ENCODE results near the gene S100B.
A peak's percentile ranks its signal among the peaks of the same experiment; 100 is the strongest.
"Not testable (repeated sequence)": the region's sequence is repeated elsewhere in the genome, so short reads cannot be mapped to it uniquely, and the experiment has no call there.

Gene S100B

DNA sequence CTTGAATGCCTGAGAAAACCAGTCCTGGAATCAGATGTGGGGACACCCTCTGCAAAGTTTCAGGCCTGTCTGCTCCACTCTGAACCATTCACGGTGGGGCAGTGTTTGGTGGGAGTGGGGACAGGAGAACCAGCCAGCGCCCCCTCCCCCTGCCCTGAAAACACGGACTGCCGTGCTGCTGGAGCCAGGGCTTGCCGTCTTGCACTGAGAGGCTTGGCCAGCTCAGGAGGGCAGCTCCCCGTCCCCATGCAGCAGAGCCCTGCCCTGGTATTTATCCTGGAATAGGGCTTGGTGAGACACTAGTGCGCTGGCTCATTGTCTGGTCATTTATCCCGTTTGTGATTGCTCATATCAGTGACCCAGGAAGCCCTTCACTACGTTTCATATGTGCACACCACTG lies 3.9 kb downstream of the S100B start:
- no peak for DNase-seq (ENCODE audit: low read depth in 2 of 2)

DNA sequence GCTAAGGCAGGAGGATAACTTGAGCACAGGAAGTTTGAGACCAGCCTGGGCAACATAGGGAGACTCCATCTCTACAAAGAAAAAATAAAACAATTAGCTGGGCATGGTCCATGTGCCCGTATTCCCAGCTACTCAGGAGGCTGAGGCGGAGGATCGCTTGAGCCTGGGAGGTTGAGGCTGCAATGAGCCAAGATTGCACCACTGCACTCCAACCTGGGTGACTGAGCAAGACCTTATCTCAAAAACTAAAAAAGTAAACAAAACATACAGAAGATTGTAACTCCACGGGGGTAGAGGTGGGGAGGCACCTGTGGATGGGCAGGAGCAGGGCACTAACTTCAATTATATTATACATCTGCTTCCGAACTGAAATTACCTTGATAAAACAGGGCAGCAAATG lies 4.6 kb downstream of the S100B start:
- DNase-seq (ENCODE audit: low read depth in 2 of 2) = no peak

DNA sequence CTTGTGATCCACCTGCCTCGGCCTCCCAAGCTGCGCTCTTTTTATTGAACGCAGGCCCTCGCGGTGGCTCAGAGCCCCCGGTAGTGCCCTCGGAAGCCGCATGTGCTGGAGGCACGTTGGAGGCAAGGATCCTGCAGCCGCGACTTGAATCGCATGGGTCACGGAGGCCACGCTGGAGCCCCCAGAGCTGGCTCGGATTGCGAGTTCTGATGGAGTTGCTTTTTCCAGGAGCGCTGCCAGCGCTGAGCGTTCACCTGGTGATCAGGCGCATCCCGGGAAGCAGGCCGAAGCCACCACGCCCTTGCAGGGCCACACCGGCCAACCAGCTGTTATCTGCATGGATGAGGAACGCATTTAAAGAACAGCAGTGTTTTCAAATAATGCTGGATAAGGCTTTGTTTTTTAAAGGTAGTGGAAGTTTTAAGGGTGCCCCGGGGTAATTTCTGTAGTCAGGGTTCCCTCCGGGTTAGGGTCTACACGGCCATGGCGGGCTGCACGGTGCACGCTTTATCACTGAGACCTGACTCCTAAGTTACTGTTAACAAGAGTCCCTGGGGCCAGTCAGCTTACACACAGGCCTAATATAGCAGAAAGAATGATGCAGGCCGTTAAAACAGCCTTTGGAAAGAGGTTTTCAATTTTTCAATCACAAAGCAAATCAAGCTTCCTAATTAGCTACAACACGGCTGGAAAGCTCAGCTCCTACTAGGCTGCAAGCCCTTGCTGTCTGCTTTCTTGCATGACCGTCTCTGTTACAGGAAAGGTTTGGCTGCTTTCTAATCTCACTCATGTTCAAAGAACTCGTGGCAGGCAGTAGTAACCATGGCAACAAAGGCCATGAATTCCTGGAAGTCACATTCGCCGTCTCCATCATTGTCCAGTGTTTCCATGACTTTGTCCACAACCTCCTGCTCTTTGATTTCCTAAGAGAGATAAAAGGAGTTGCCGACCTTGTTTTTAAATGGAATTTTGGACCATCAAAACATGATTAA lies 6.0 kb downstream of the S100B start:
- DNase-seq (ENCODE audit: low read depth in 2 of 2) = peak; percentile 55 to 60

GRCh38 chr21:46597896-46598343 lies 7.0 kb downstream of the S100B start:
- no peak for DNase-seq (ENCODE audit: low read depth in 2 of 2)

DNA sequence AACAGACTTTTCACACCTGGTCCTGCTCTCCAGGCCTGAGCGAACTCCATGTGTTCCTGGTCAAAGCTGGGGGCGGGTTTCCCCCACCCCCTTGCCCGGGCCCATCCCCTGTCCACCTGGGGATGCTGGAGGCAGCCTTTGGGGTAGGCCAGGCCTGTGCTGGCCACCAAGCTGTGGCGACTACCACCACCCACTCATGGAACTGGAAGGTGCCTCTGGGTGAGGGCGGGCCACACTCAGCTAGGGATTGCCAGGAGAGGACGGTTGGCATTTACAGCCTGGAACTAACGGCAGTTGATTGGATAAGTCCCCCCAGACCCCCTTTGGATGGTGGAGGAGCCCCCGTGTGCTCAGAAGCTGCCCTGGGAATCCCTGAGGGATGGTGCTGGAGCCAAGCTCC lies 7.9 kb downstream of the S100B start:
- DNase-seq (ENCODE audit: low read depth in 2 of 2) = no peak

GRCh38 chr21:46596201-46596600 lies 8.7 kb downstream of the S100B start:
- DNase-seq (ENCODE audit: low read depth in 2 of 2) = no peak

- no peak for DNase-seq (ENCODE audit: low read depth in 2 of 2)
Measured at GRCh38 chr21:46594276-46594675, 10.6 kb downstream of the S100B start.

GRCh38 chr21:46585191-46585953 lies 19.5 kb downstream of the S100B start:
- no peak for DNase-seq (ENCODE audit: low read depth in 2 of 2)

- DNase-seq (ENCODE audit: low read depth in 2 of 2) = no peak
Measured at GRCh38 chr21:46581780-46582307, 23.0 kb downstream of the S100B start.

DNA sequence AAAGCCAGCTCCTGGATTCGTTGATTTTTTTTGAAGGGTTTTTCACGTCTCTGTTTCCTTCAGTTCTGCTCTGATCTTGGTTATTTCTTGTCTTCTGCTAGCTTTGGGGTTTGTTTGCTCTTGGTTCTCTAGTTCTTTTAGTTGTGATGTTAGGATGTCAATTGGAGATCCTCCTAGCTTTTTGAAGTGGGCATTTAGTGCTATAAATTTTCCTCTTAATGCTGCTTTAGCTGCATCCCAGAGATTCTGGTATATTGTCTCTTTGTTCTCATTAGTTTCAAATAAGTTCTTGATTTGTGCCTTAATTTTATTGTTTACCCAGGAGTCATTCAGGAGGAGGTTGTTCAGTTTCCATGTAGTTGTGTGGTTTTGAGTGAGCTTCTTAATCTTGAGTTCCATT lies 25.5 kb downstream of the S100B start:
- DNase-seq (ENCODE audit: low read depth in 2 of 2) = not testable (repeated sequence)

DNA sequence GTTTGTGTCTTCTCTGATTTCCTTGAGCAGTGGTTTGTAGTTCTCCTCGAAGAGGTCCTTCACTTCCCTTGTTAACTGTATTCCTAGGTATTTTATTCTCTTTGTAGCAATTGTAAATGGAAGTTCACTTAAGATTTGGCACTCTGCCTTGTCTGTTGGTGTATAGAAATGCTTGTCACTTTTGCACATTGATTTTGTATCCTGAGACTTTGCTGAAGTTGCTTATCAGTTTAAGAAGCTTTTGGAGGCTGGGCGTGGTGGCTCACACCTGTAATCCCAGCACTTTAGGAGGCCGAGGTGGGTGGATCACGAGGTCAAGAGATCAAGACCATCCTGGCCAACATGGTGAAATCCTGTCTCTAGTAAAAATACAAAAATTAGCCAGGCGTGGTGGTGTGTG lies 27.1 kb downstream of the S100B start:
- not testable (repeated sequence) for DNase-seq (ENCODE audit: low read depth in 2 of 2)

DNA sequence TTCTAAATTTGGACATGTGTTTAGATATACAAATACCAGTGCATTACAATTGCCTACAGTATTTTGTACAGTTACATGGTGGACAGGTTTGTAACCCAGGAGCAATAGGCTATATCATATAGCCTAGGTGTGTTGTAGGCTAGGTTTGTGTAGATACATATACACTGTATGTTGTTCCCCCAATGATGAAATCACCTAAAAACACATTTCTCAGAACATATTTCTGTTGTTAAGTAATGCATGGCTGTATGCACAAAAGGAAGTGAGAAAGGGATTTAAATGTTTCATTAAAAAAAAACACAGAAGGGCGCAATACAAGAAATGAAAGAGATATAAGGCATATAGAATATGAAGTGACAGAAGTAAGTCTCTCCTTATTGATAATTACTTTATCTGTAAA lies 32.0 kb downstream of the S100B start:
- DNase-seq (ENCODE audit: low read depth in 2 of 2) = no peak

GRCh38 chr21:46570631-46571030 lies 34.3 kb downstream of the S100B start:
- no peak for DNase-seq (ENCODE audit: low read depth in 2 of 2)

- no peak for DNase-seq (ENCODE audit: low read depth in 2 of 2)
Measured at GRCh38 chr21:46570119-46570518, 34.8 kb downstream of the S100B start.

GRCh38 chr21:46569081-46569480 lies 35.8 kb downstream of the S100B start:
- DNase-seq (ENCODE audit: low read depth in 2 of 2) = peak; percentile 39 to 44

DNA sequence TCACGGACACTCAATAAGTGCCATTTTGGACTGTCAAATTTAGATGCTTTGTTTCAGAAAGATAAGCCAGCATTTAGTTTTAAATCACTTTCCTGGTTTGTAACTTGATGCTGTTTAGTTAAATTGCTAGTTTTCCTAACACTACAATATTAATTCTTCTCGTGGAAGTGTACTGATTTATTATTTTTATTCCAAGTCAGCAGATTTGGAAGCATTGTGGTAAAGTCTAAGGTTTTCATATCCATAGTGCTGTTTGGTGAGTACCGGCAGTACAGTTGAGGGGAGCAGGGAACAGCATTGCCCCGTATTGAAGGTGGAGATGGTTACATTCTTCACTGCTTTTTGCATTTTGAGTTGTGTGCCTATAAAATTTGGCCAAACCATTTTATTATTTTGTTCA lies 36.3 kb downstream of the S100B start:
- no peak for DNase-seq (ENCODE audit: low read depth in 2 of 2)

GRCh38 chr21:46567348-46567747 lies 37.5 kb downstream of the S100B start:
- no peak for DNase-seq (ENCODE audit: low read depth in 2 of 2)

GRCh38 chr21:46564391-46564790 lies 40.5 kb downstream of the S100B start:
- DNase-seq (ENCODE audit: low read depth in 2 of 2) = peak in 1 of 2 experiments; percentile 3

GRCh38 chr21:46562964-46563607 lies 41.8 kb downstream of the S100B start:
- no peak for DNase-seq (ENCODE audit: low read depth in 2 of 2)

GRCh38 chr21:46562472-46562871 lies 42.4 kb downstream of the S100B start:
- no peak for DNase-seq (ENCODE audit: low read depth in 2 of 2)

GRCh38 chr21:46561445-46562090 lies 43.3 kb downstream of the S100B start:
- no peak for DNase-seq (ENCODE audit: low read depth in 2 of 2)
